Suprapubic skin (tissue), 4 donors: ENCODE results near the gene HOXA4. TPM values are rescaled to one million over a fixed set of nuclear protein-coding genes. Genes with fewer than 3 reads are reported as not detected.

Experiments used
- DNase-seq, 2 donors: peaks; one replicate each; pipeline ENCODE4 v3.0.0-alpha.2; 2019; ENCODE audit warnings: low spot score in 2 of 2
- H3K27ac ChIP-seq: fragments of 200-600 bp; sonication (generic); one replicate; pipeline ENCODE4 v1.5.1; 2019
- H3K27me3 ChIP-seq: fragments of 200-600 bp; sonication (generic); one replicate; pipeline ENCODE4 v1.5.1; 2019
- H3K36me3 ChIP-seq: fragments of 200-600 bp; sonication (generic); one replicate; pipeline ENCODE4 v1.5.1; 2019
- H3K4me1 ChIP-seq: fragments of 200-600 bp; sonication (generic); one replicate; pipeline ENCODE4 v1.5.1; 2019
- H3K4me3 ChIP-seq: fragments of 200-600 bp; sonication (generic); one replicate; pipeline ENCODE4 v1.5.1; 2019; ENCODE audit warnings: mild to moderate bottlenecking
- H3K9me3 ChIP-seq: fragments of 200-600 bp; sonication (generic); one replicate; pipeline ENCODE4 v1.5.1; 2019
- CTCF ChIP-seq, 2 donors: fragments of 200-600 bp in 1 of 2; fragments of 450-650 bp in 1 of 2; sonication (generic) in 1 of 2; IDR thresholded peaks; one replicate each; pipeline ENCODE4 v1.5.1; 2016 to 2019; ENCODE audit warnings: antibody characterized with exemption in 2 of 2, mild to moderate bottlenecking in 1 of 2, moderate library complexity in 1 of 2
- EP300 ChIP-seq: sonication (generic); formaldehyde crosslinking; IDR thresholded peaks from one replicate; pipeline ENCODE4 v1.6.1; 2017; ENCODE audit warnings: antibody characterized with exemption
- POLR2A ChIP-seq, 2 donors: fragments of 450-650 bp; IDR thresholded peaks; one replicate each; pipeline ENCODE4 v1.6.1; 2017; ENCODE audit warnings: antibody characterized with exemption in 2 of 2, mild to moderate bottlenecking in 2 of 2, moderate library complexity in 2 of 2
- POLR2AphosphoS5 ChIP-seq, 3 donors: sonication (generic); formaldehyde crosslinking; IDR thresholded peaks; one replicate each; pipeline ENCODE4 v1.6.1; 2017; ENCODE audit warnings: antibody characterized with exemption in 3 of 3
- WGBS: methylation state at CpG from one replicate; pipeline ENCODE4 v1.1.5; 2018; 5-methylcytosine and 5-hydroxymethylcytosine counted together
- total RNA-seq, 4 donors: library from RNA; depleted of rRNA; stranded (reverse); fragments of >200 nt; gene quantifications; one replicate each; pipeline ENCODE4 v1.1.0, GENCODE V29; 2016

The HOXA4 gene
- total RNA-seq, 4 donors from 2014 or later = 1.8 to 4.7 (median 2.5) TPM

GRCh38 chr7:27123477-27124053 lies 7.0 kb downstream of the HOXA4 start:
- TF ChIP-seq POLR2AphosphoS5 (IDR thresholded peaks at IDR 0.05) (no peak), CTCF (IDR thresholded peaks at IDR 0.05) (no peak), POLR2A (IDR thresholded peaks at IDR 0.05) (no peak), EP300 (no peak)
- WGBS = 89% methylated on average over 26 of the region's 26 CpGs
- H3K27me3 ChIP-seq = no peaks in the 10 kb centered on the region
- H3K36me3 ChIP-seq = no peaks in the 10 kb centered on the region
- DNase-seq = peak in 1 of 2 donors; percentile 56
- no peaks in the 10 kb centered on the region for H3K4me1 ChIP-seq
- no peak overlapping the region for H3K4me3 ChIP-seq
- no peaks in the 10 kb centered on the region for H3K9me3 ChIP-seq
- H3K27ac ChIP-seq = no peak overlapping the region

GRCh38 chr7:27123007-27123476 lies 7.5 kb downstream of the HOXA4 start:
- Histone ChIP-seq H3K27me3 (no peaks in the 10 kb centered on the region), H3K36me3 (no peaks in the 10 kb centered on the region), H3K4me1 (no peaks in the 10 kb centered on the region), H3K9me3 (no peaks in the 10 kb centered on the region), H3K4me3 (no peak overlapping the region), H3K27ac (no peak overlapping the region)
- TF ChIP-seq EP300 = no peak
- TF ChIP-seq POLR2AphosphoS5 (IDR thresholded peaks at IDR 0.05) = no peak
- no peak for TF ChIP-seq CTCF (IDR thresholded peaks at IDR 0.05)
- TF ChIP-seq POLR2A (IDR thresholded peaks at IDR 0.05) = no peak
- no peak for DNase-seq
- WGBS = 71% methylated on average over 7 of the region's 14 CpGs

GRCh38 chr7:27122077-27122910 lies 8.3 kb downstream of the HOXA4 start:
- Histone ChIP-seq H3K36me3 (no peaks in the 10 kb centered on the region), H3K27me3 (no peaks in the 10 kb centered on the region), H3K27ac (no peak overlapping the region), H3K4me1 (no peaks in the 10 kb centered on the region), H3K4me3 (no peak overlapping the region), H3K9me3 (no peaks in the 10 kb centered on the region)
- WGBS = 85% methylated on average over 42 of the region's 42 CpGs
- no peak for DNase-seq
- no peak for TF ChIP-seq EP300
- TF ChIP-seq CTCF (IDR thresholded peaks at IDR 0.05) = no peak
- no peak for TF ChIP-seq POLR2AphosphoS5 (IDR thresholded peaks at IDR 0.05)
- TF ChIP-seq POLR2A (IDR thresholded peaks at IDR 0.05) = no peak

- Histone ChIP-seq H3K4me1 (no peaks in the 10 kb centered on the region), H3K27me3 (no peaks in the 10 kb centered on the region), H3K4me3 (no peak overlapping the region), H3K36me3 (no peaks in the 10 kb centered on the region), H3K9me3 (no peaks in the 10 kb centered on the region), H3K27ac (no peak overlapping the region)
- no peak for DNase-seq
- WGBS = 85% methylated on average over 7 of the region's 7 CpGs
- TF ChIP-seq POLR2A (IDR thresholded peaks at IDR 0.05) = no peak
- no peak for TF ChIP-seq POLR2AphosphoS5 (IDR thresholded peaks at IDR 0.05)
- TF ChIP-seq EP300 = no peak
- no peak for TF ChIP-seq CTCF (IDR thresholded peaks at IDR 0.05)
Measured at GRCh38 chr7:27121684-27122076, 8.9 kb downstream of the HOXA4 start.

GRCh38 chr7:27119412-27119911 lies 11.1 kb downstream of the HOXA4 start:
- Histone ChIP-seq H3K27me3 (no peaks in the 10 kb centered on the region), H3K4me1 (peaks cover 7% of the 10 kb centered on the region), H3K4me3 (no peak overlapping the region), H3K27ac (no peak overlapping the region), H3K9me3 (no peaks in the 10 kb centered on the region), H3K36me3 (no peaks in the 10 kb centered on the region)
- 87% methylated on average over 1 of the region's 1 CpG for WGBS
- no peak for DNase-seq
- no peak for TF ChIP-seq CTCF (IDR thresholded peaks at IDR 0.05)
- TF ChIP-seq EP300 = no peak
- TF ChIP-seq POLR2AphosphoS5 (IDR thresholded peaks at IDR 0.05) = no peak
- no peak for TF ChIP-seq POLR2A (IDR thresholded peaks at IDR 0.05)
